ENCODE measurements around the gene PALLD. TPM values are rescaled to one million over a fixed set of nuclear protein-coding genes. Genes with fewer than 3 reads are reported as not detected.

Gene PALLD
- total RNA-seq, 1 donor from 2014 or later = 16.4 TPM

DNA sequence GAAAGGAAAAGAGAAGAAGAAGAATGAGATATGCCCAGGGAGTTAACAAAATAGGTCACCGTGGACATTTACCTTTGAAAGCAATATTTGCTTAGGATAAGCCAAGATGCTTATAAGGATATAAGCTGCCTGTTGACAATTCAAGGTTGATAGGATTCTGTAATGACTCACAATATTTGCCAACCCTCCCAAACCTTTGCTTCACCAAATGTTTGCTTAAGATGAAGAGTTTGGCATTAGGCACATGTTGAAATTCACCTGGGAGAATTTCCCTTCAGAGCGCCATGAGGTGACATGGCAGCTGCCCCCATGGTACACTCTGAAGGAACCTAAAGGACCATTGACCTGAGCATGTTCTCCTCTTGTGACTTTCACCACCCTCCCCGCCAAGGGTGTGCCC lies 4.6 kb downstream of the PALLD start:
- H3K36me3 Mint-ChIP-seq (ENCODE audit: low read depth, unreplicated experiment) = no peaks in the 10 kb centered on the region
- DNase-seq (ENCODE audit: low spot score) = no peak
- H3K4me1 Mint-ChIP-seq (ENCODE audit: unreplicated experiment) = peaks cover 9% of the 10 kb centered on the region
- no peak overlapping the region for H3K27ac Mint-ChIP-seq (ENCODE audit: unreplicated experiment)
- TF ChIP-seq, protein P1, sequence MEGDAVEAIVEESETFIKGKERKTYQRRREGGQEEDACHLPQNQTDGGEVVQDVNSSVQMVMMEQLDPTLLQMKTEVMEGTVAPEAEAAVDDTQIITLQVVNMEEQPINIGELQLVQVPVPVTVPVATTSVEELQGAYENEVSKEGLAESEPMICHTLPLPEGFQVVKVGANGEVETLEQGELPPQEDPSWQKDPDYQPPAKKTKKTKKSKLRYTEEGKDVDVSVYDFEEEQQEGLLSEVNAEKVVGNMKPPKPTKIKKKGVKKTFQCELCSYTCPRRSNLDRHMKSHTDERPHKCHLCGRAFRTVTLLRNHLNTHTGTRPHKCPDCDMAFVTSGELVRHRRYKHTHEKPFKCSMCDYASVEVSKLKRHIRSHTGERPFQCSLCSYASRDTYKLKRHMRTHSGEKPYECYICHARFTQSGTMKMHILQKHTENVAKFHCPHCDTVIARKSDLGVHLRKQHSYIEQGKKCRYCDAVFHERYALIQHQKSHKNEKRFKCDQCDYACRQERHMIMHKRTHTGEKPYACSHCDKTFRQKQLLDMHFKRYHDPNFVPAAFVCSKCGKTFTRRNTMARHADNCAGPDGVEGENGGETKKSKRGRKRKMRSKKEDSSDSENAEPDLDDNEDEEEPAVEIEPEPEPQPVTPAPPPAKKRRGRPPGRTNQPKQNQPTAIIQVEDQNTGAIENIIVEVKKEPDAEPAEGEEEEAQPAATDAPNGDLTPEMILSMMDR (IDR thresholded peaks at IDR 0.05; ENCODE audit: unreplicated experiment) = no peak
- no peak overlapping the region for H3K4me3 Mint-ChIP-seq (ENCODE audit: unreplicated experiment)
- H3K27me3 Mint-ChIP-seq (ENCODE audit: unreplicated experiment) = peaks cover 2% of the 10 kb centered on the region
- H3K9me3 Mint-ChIP-seq (ENCODE audit: unreplicated experiment) = no peaks in the 10 kb centered on the region

DNA sequence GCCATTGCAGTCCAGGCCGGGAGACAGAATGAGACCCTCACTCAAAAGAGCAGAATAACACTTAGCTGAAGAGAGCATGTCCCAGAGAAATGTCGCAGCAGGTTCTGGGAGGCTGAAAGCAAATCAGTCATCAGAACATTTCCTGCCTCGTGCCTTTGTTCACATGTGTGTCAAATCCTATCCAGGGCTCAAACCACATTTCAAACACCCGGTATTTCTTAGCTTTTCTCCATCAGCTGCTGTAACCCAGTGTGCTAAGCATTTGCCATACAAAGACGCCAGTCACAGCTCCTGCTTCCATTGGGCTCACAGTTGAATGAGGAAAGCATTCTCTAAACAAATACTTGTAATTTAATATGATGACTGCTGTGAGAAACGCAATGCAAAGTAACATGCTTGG lies 6.0 kb downstream of the PALLD start:
- TF ChIP-seq, protein P1 (IDR thresholded peaks at IDR 0.05; ENCODE audit: unreplicated experiment) = no peak
- peaks cover 9% of the 10 kb centered on the region for H3K4me1 Mint-ChIP-seq (ENCODE audit: unreplicated experiment)
- no peak overlapping the region for H3K4me3 Mint-ChIP-seq (ENCODE audit: unreplicated experiment)
- no peak for DNase-seq (ENCODE audit: low spot score)
- H3K27ac Mint-ChIP-seq (ENCODE audit: unreplicated experiment) = no peak overlapping the region
- H3K9me3 Mint-ChIP-seq (ENCODE audit: unreplicated experiment) = no peaks in the 10 kb centered on the region
- H3K27me3 Mint-ChIP-seq (ENCODE audit: unreplicated experiment) = peaks cover 2% of the 10 kb centered on the region
- H3K36me3 Mint-ChIP-seq (ENCODE audit: low read depth, unreplicated experiment) = no peaks in the 10 kb centered on the region

DNA sequence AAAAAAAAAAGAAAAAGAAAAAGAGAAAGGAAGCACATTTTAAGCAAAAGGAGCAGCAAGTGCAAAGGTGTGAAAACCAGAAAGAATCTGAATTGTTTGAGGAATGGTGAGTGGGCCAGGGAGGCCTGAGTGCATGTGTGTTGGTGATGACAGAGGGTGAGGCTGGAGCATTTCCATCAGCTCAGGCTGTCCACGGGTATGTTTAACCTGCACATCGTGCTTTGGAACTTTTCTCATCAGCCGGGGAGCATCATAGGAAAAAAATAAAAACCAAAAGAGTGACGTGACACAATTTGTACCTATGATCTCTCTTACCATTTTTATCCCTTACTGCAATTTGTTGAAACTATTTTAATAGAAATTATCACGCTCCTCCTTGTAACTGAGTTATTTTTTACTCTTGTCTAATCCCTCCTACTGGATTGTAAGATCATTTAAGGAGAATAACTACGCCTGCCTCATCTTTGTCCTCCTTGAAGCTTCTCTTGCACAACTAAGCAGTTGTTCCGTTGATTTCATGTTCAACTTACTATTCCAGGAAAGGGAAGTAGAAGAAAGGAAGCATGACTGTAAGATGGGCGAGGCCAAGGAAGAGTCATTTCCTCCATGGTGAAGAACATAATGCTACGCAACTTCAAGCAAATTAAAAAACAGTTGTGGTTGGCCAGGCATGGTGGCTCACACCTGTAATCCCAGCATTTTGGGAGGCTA lies 7.0 kb downstream of the PALLD start:
- no peaks in the 10 kb centered on the region for H3K9me3 Mint-ChIP-seq (ENCODE audit: unreplicated experiment)
- H3K4me3 Mint-ChIP-seq (ENCODE audit: unreplicated experiment) = no peak overlapping the region
- H3K4me1 Mint-ChIP-seq (ENCODE audit: unreplicated experiment) = peaks cover 9% of the 10 kb centered on the region
- H3K27me3 Mint-ChIP-seq (ENCODE audit: unreplicated experiment) = peaks cover 2% of the 10 kb centered on the region
- no peaks in the 10 kb centered on the region for H3K36me3 Mint-ChIP-seq (ENCODE audit: low read depth, unreplicated experiment)
- DNase-seq (ENCODE audit: low spot score) = no peak
- TF ChIP-seq, protein P1 (IDR thresholded peaks at IDR 0.05; ENCODE audit: unreplicated experiment) = no peak
- H3K27ac Mint-ChIP-seq (ENCODE audit: unreplicated experiment) = peak overlapping the region; percentile 78

DNA sequence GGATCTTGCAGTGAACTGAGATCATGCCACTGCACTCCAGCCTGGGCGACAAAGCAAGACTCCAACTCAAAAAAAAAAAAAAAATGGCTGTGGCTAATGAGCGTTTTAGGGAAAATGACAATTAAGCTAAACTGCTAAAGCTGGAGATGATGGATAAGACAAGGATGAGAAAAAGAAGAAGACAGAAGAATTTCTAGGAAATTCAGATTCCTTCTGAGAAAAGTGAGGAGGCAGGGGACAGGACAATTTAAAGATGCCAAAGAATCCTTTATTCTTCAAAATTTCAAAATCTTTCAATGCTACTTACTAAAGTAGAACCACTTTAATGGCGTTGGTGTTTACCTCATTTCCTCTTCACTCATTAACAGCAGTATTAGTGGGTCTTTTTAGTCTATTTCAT lies 7.7 kb downstream of the PALLD start:
- Mint-ChIP-seq H3K4me3 (ENCODE audit: unreplicated experiment) (no peak overlapping the region), H3K27ac (ENCODE audit: unreplicated experiment) (no peak overlapping the region), H3K9me3 (ENCODE audit: unreplicated experiment) (no peaks in the 10 kb centered on the region), H3K36me3 (ENCODE audit: low read depth, unreplicated experiment) (no peaks in the 10 kb centered on the region), H3K4me1 (ENCODE audit: unreplicated experiment) (peaks cover 9% of the 10 kb centered on the region), H3K27me3 (ENCODE audit: unreplicated experiment) (peaks cover 2% of the 10 kb centered on the region)
- DNase-seq (ENCODE audit: low spot score) = no peak
- TF ChIP-seq, protein P1 (IDR thresholded peaks at IDR 0.05; ENCODE audit: unreplicated experiment) = no peak

DNA sequence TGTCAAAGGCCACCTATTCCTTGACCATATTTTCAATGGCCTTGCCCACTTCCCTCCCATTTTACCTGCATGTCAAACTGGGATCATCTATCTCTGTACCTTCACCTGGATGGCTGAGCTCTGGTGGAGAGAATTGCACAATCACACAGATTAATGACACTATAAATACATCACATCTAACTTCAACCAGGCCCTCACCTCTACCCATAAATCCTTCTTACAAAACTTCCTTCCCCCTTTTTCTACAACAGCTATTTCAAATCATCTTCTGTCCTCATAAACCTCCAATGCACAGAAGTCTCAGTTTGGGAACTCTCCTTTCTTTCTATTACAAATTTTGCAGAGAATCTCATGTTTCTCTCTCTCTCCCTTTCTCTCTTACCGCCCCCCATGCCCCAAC lies 9.2 kb downstream of the PALLD start:
- Mint-ChIP-seq H3K36me3 (ENCODE audit: low read depth, unreplicated experiment) (no peaks in the 10 kb centered on the region), H3K27ac (ENCODE audit: unreplicated experiment) (no peak overlapping the region), H3K27me3 (ENCODE audit: unreplicated experiment) (peaks cover 2% of the 10 kb centered on the region), H3K4me1 (ENCODE audit: unreplicated experiment) (peaks cover 9% of the 10 kb centered on the region), H3K4me3 (ENCODE audit: unreplicated experiment) (no peak overlapping the region), H3K9me3 (ENCODE audit: unreplicated experiment) (no peaks in the 10 kb centered on the region)
- TF ChIP-seq, protein P1 (IDR thresholded peaks at IDR 0.05; ENCODE audit: unreplicated experiment) = no peak
- no peak for DNase-seq (ENCODE audit: low spot score)
